Measurements from ENCODE around the gene XBP1.

DNA sequence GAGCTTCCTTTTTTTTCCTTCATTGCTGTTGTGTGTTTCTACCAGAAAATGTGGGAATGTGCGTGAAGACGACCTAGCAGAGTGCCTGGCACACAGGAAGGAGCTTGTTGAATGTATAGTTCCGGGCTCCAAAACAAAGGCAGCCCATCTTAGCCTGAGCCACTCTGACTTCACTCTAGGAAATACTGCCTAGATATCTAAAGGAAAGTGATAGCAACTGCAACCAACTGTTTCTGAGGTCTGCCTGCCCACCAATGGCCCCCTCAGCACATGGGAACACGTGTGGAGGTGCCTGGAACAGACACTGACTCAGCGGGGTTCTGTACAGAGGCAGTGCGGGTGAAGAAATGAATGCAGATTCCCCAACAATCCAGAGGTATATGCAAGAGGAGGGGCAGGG lies 14.7 kb upstream of the XBP1 start:
- TF ChIP-seq ZBTB3 (CRISPR knock-in tag; IDR thresholded peaks at IDR 0.05; ENCODE audit: borderline replicate concordance, low read depth) (no peak), MAFK (conservative IDR thresholded peaks at IDR 0.05 in 1 of 2, IDR thresholded peaks at IDR 0.05 in 1 of 2; ENCODE audit: low read length in 2 of 2) (no peak), SMARCC2 (IDR thresholded peaks at IDR 0.05) (no peak), FOXK2 (IDR thresholded peaks at IDR 0.05) (no peak), ZFX (CRISPR knock-in tag; IDR thresholded peaks at IDR 0.05; ENCODE audit: low read depth) (no peak), NR3C1 (CRISPR knock-in tag; IDR thresholded peaks at IDR 0.05) (no peak), GABPA (IDR thresholded peaks at IDR 0.05; ENCODE audit: low read depth, low read length) (no peak), GABPA (CRISPR knock-in tag; IDR thresholded peaks at IDR 0.05; ENCODE audit: low read depth) (no peak), DNMT1 (CRISPR knock-in tag; IDR thresholded peaks at IDR 0.05) (no peak), RBM39 (IDR thresholded peaks at IDR 0.05; ENCODE audit: low read depth, low read length, poor library complexity, severe bottlenecking) (no peak), ZNF781 (CRISPR knock-in tag; IDR thresholded peaks at IDR 0.05; ENCODE audit: borderline replicate concordance, not compliant biosample characterization) (no peak)
- TF ChIP-seq, protein P1, sequence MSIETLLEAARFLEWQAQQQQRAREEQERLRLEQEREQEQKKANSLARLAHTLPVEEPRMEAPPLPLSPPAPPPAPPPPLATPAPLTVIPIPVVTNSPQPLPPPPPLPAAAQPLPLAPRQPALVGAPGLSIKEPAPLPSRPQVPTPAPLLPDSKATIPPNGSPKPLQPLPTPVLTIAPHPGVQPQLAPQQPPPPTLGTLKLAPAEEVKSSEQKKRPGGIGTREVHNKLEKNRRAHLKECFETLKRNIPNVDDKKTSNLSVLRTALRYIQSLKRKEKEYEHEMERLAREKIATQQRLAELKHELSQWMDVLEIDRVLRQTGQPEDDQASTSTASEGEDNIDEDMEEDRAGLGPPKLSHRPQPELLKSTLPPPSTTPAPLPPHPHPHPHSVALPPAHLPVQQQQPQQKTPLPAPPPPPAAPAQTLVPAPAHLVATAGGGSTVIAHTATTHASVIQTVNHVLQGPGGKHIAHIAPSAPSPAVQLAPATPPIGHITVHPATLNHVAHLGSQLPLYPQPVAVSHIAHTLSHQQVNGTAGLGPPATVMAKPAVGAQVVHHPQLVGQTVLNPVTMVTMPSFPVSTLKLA (IDR thresholded peaks at IDR 0.05) = no peak
- TF ChIP-seq, protein P2, sequence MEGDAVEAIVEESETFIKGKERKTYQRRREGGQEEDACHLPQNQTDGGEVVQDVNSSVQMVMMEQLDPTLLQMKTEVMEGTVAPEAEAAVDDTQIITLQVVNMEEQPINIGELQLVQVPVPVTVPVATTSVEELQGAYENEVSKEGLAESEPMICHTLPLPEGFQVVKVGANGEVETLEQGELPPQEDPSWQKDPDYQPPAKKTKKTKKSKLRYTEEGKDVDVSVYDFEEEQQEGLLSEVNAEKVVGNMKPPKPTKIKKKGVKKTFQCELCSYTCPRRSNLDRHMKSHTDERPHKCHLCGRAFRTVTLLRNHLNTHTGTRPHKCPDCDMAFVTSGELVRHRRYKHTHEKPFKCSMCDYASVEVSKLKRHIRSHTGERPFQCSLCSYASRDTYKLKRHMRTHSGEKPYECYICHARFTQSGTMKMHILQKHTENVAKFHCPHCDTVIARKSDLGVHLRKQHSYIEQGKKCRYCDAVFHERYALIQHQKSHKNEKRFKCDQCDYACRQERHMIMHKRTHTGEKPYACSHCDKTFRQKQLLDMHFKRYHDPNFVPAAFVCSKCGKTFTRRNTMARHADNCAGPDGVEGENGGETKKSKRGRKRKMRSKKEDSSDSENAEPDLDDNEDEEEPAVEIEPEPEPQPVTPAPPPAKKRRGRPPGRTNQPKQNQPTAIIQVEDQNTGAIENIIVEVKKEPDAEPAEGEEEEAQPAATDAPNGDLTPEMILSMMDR (CRISPR knock-in tag; IDR thresholded peaks at IDR 0.05) = no peak

All from HepG2 (cell line).